HG03432 (cell line): ENCODE measurements around the gene ZBTB24.

Experiments
- ATAC-seq: cut with Tn5 transposase; IDR thresholded peaks from one replicate; pipeline ENCODE4 v1.9.1; 2021; ENCODE audit warnings: mild to moderate bottlenecking, moderate library complexity; ENCODE audit not compliant: unreplicated experiment

The ZBTB24 gene

DNA sequence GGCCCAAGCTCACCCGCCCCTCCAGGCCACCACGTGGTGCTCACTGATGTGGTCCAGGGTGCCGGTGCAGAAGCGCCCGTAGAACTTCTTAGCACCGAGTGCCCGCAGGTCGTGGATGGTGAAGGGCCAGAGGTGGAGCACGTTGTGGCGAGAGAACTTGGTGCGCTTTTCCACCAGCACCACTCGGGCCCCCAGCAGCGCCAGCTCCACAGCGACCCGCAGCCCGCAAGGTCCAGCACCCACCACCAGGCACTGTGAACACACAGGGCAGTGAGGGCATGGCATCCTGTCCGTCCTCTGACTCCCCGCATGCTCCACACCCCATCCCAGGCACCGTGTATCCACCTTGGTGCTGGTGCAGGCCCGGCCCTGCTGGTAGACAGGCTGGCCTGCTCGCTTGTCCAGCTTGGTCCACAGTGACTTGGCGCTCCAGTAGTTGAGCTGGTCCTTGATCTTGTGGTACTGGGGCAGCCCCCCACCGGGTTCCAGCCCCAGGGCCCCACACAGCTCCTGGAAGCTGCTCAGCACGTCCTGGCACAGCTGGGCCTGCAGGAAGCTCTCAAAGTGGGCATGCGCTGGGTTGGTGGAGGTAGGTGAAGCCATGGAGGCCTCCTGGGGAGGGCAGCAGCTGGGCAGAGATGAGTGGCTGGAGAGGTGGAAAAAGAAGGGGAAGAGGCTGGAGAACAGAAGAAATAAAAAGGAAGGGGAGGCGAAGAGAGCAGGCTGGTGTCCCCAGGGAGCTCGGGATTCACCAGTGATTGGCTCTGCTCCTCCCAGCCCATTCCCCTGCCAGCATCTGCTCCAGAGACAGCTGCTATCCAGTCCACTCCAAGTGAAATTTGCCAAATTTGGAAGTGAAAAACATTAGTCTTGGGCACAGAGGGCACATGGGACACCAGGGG lies 29.2 kb downstream of the ZBTB24 start:
- ATAC-seq, result no peak

DNA sequence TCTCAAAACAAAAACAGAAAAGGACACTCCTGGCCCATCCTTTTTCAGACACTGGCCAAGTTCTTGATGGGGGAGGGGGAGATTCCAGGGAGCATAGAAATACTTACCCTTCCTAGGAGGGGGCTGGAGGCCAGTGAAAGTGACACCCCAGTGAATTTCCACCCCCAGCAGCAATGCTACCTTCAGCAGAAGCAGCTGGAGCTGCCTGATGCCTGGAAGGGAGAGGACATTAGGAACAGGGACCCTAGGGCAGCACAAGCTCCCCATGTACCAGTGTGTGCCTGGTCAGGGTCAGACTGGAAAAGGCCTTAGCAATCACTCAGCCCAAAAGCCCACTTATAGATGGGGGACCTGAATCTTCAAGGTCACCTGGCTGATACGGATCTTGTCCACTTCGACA lies 29.9 kb downstream of the ZBTB24 start:
- no peak for ATAC-seq

DNA sequence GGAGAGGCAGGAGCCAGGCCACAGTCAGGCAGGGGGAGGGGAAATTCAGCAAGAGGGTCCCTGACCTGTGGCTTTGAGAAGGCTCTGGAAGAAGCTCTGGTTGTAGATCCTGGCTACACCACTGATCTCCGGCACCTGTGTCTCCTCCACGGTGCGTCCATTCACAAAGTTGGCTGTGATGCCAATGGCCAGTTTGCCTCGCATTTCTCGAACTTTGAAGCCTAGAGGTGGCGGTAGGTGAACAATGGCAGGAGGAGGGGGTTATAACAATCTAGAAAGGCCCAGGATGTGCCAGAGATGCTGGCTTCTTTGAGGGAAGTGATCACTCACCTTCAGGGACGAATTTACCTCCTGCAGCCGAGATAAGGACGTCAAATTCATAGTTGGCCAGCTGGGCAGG lies 30.8 kb downstream of the ZBTB24 start:
- ATAC-seq, result no peak

DNA sequence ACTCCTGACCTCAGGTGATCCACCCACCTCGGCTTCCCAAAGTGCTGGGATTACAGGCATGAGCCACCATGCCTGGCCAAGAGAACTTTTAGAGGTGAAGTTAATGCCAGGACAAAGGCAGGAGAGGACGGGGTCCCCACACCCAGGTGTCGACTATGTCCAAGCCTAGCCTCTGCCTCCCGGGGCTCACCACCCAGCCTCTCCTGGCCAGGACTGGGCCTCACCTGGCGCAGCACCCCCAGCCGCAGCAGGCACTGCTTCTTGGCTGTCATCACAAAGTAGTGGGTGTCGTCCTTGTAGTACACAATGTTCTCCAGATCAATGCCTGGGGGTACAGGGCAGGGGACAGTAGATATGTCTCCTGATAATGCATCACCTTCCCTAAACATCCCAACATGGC lies 31.6 kb downstream of the ZBTB24 start:
- ATAC-seq, result no peak

DNA sequence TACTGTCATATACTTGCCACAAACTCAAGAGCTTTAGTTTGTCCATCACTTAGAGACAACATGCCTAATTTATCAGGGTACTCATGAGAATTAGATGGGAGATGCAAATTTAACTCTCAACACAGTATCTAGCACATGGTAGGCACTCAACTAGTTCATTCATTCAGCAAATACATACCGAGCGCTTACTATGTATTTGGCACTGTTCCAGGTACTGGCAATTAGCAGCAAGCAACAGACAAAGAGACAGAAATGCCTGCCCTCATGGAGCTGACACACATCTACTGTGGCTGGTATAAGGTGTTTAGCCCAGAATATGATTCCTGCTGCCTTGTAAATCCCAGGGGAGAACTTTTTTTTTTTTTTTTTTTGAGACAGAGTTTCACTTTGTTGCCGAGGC lies 32.2 kb downstream of the ZBTB24 start:
- ATAC-seq, result no peak

DNA sequence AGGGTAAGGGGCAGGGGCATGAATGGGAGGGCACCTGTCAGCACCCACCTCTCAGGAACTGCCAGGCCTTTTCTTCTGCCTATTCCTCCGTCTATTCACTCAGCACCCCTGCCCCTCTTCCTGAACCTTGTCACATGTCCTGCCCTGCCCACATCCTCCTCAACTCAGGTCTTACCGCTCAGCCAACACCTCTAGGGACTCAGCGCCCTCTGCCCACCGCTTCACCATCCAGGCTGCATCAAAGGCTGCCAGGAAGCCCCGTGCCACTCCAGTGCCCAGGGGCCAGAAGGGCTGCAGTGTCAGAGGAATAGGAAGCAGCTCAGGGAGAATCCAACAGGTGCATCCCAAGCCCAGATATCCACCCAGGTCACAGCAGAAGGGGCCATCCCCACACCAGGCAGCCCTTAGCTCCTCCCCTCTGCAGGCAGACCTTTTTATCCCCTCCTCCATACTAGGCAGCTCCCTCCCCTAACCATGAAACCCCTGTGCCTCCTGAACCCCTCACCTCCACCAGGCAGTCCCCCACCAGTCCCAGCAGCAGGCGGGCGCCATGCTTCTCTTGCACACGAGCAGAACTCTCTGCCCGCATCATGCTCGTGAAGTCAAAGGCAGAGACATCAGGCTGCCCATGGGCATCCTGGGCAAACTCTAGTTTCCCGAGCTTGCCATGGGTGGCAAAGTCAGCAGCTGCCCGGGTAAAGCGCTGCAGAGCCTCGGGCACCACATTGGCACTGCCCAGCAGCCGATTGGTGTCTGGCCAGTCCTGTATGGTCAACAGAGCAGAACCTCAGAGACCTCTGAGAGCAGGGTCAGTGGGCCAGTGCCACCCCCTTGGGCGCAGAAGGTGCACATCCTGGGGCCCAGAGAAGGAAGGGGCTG lies 33.0 kb downstream of the ZBTB24 start:
- ATAC-seq, result peak; percentile 30

DNA sequence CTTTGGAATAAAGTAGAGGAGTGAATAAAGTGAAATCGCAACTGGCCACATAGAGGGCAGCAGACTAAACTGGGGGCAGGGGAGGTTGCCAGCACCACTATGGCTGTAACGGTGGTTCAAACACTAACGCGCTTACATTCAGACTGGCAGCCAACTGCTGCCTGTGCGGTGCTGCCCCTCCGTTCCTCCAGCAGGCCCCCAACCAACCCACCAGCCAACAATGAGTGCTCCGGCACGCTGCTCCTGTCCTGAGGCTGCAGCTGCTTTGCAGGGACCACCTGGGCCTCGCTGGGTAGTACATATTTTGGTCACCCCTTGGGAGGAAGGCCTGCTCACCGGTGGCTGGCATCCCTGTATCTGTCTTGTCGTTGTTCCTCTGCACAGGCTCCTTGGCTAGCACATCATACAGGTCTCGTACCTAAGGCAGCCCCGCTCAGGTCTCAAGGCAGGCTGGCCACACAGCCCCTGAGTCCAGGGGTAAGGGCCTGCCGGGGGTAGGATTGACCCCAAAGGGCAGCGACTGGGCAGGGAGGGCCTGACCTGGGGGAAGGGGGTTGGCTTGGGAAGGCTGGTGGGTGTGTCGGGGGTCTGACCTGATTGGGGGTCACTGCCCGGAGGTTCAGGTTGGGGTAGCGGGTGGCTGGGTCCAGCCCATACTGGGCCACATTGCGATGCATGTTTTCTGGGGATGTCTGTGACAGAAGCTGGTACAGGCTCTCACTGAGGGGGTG lies 33.8 kb downstream of the ZBTB24 start:
- no peak for ATAC-seq

DNA sequence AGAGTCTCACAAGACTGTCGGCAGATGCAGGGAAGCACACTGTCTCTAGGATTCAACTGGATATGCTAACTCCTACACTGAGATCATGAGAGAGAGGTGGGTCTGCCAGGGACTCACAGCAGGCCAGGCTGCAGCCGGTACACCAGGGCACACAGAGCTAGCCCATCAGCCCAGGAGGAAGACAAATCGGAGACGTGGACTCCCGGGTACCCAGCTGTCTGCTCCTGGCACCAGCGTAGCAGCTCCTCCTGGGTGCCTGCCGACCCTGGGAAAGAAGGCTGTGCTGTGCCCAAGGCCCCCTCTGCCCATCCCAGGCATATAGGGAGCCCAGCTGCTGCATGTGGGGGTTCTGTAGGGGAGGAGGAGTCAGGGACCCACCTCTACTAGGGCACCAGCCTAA lies 34.4 kb downstream of the ZBTB24 start:
- no peak for ATAC-seq

DNA sequence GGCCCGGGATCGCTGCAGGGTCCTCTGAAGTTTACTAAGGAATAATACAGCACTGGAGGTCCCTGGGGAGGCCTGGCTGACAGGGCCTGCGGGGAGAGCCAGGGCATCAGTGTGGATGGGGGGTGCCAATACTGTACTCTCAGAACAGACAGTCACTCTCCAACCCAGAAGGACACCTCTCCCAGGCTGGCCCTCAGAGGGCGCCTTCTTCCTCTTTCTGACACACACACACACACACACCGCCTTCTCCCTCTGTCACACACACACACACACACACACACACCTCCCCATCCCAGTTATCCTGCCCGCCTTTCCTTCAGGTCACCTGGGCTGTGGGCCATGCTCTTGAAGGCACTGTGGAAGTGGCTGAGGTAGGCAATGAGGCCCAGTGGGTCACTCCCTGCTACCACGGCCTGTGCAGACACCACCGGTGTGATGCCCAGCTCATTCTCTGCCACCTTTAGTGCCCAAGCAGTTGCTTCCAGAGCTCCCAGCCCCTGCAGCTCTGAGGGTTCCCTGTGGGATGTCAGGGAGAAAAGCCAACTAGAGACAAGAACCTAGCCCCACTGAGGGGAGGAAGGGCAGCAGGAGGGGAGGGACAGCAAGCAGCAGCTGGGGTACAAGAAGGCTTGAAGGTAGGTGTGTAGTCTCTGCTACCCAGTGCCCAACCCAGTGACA lies 35.0 kb downstream of the ZBTB24 start:
- ATAC-seq, result no peak

DNA sequence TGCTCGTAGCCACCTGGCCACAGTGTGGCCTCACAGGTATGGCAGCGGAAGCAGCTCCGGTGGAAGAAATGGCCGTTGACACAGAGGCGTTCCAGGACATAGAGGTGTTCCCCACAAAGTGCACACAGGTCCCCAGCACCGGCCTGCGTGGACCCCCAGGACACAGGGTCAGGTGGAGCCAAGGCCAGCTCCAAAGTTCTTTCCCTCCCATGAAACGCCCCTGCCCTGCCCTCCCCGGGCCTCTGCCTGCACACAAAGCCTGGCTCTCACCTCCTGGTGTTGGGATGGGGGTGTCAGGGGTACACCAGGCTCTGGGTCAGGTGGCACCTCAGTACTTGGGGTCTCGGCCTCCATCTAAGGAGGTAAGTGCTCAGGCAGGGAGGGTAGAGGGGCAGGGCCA lies 35.9 kb downstream of the ZBTB24 start:
- ATAC-seq, result no peak

DNA sequence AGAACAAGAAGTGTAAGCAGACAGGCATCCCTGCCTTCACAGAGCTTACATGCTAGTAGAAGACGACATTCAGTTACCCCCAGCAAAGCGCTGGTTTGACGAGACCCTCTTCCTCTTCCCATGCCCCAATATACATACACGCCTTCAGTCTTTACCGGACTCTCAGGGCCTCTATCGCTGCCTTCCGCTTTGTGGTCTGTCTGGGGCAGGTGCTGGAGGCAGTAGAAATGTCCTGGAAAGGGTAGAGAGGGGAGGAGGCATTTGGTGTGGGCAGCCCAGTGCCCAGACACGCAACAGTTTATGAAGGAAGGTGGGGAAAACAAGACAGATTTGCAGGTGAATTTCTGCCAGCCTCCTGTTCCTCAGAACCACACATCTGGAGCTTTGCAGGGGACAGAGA lies 36.5 kb downstream of the ZBTB24 start:
- ATAC-seq, result no peak

DNA sequence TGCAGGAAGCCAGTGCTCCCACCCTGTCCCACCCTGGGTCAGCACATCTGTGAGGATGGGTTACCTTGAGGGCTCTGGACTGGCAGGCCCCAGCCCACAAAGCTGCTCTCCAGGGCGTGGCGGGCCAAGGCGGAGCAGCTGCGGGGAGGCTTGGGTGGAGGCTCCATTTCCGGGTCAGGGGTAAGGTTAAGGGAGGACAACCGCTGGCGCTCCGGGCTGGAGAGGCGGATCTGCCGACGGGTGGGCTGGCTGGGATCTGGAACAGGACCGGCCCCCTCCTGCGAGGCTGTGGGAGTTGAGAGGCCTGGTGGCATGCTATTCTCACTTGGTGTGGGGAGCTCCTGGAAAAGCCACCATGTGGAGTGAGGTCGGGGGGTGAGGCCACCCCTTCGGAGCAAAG lies 36.9 kb downstream of the ZBTB24 start:
- no peak for ATAC-seq

DNA sequence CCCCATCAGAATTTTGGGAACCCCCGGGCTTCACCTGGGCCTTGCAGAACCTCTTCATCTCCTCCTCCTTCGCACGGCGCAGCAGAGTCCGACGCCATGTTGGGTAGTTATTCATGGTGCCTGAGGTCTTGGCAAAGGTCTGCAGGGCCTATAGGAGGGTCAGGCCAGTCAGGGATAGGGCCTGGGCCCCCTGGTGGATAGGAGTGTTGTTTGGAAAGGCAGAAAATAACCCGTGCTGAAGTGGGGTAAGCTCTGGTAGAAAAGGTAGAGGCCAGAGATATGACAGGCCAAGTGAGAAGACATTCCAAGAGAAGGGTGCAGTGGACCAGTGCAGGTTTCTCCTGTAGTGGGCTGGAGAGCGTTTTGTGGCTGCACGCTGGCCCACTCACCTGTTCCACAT lies 37.6 kb downstream of the ZBTB24 start:
- no peak for ATAC-seq

DNA sequence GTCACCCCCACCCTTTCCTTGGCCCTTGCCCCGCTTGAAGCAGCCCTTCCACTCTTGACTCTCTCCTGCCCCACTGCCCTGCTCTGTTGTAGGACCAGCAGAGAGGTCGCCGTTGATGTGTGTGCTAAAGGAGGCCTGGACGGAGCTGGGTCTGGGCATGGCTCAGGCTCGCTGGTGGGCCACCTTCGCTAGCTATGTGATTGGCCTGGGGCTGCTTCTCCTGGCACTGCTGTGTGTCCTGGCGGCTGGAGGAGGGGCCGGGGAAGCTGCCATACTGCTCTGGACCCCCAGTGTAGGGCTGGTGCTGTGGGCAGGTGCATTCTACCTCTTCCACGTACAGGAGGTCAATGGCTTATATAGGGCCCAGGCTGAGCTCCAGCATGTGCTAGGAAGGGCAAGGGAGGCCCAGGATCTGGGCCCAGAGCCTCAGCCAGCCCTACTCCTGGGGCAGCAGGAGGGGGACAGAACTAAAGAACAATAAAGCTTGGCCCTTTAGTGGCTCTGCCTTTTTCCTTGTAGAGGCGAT lies 39.5 kb downstream of the ZBTB24 start:
- no peak for ATAC-seq

DNA sequence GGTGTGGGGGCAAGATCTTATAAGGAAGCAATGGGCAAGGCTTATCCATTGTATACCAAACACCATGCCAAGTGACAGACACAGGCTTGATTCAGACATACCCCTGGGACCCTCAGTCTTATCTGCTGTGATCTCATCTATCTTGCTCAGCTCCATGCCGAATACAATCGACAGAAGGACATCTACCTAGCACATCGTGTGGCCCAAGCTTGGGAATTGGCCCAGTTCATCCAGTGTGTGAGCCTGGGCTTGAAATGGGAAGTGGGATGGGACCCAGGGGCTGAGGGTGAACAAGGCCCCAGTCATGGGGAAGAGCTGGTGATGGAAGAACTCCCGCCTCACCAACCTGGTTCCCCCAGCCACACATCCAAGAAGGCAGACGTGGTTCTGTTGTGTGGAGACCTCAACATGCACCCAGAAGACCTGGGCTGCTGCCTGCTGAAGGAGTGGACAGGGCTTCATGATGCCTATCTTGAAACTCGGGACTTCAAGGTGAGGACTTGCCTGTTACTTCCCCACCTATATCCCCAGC lies 40.6 kb downstream of the ZBTB24 start:
- ATAC-seq, result no peak

DNA sequence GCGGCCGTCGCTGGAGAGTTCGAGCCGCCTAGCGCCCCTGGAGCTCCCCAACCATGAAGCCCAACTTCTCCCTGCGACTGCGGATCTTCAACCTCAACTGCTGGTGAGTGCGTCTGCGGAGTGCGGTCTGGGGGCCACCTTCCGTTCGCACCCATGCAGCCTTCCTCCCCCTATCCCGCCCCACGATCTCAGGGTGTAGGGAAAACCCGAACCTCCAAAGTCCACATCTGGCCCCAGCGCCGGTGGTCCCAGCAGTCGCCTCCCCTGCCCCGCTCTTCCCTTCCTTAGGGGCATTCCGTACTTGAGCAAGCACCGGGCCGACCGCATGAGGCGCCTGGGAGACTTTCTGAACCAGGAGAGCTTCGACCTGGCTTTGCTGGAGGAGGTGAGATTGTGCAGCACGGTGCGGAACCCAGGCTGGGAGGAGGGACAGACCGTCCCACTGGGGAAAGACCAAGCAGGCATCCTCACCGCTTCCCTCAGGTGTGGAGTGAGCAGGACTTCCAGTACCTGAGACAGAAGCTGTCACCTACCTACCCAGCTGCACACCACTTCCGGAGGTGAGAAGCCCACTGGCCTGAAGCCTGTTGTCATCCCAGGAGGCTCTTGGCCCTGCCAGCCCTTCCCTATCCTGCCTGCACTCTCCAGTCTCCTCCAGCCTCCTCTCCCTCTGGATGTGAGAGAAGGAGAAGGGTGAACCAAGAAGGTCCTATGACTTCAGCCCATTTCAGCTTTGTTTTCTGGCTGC lies 41.8 kb downstream of the ZBTB24 start:
- ATAC-seq, result peak; percentile 20

DNA sequence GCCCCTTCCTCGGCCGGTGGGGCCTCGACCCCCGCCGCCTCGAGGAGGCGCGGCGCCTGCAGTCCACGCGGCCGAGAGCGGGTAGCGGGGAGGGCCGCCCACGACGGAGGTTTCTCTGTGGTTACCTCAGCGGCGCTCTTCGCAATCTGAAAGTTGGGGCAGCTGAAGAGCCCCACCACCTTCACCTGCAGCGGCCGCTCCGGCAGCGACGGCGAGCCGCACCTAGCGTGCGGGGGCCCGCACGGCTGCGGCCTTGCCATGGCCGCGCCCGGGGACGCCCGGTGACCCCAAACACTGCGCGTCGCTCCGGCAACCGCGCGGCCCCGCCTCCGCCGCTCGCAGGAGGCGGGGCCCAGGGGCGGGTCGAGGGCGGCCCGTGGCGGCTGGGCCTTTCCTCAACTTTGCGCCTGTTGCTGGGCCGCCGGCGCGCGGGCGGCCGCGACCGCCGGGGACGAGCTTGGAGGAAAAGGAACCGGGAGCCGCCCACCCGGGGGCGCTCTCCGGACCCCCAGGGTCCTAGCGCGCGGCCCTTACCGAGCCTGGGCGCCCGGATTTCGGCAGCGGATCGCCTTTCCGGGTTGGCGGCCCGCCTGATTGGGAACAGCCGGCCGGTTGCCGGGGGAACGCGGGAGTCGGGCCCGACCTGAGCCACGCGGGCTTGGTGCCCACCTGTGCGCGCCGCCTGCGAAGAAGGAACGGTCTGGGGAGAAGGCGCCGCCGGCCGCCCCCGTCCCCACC lies 42.5 kb downstream of the ZBTB24 start, which contains the start of the genes PPIL6 and SMPD2:
Gene PPIL6, minus strand, starts transcription at position 298 of the 738 bp plus-strand sequence. Its CDS starts 38 bp downstream, at position 260.
Gene SMPD2, plus strand, starts transcription at position 394 of the 738 bp plus-strand sequence. CDS start 398 bp downstream, outside the sequence.
- ATAC-seq, result peak; percentile 92

DNA sequence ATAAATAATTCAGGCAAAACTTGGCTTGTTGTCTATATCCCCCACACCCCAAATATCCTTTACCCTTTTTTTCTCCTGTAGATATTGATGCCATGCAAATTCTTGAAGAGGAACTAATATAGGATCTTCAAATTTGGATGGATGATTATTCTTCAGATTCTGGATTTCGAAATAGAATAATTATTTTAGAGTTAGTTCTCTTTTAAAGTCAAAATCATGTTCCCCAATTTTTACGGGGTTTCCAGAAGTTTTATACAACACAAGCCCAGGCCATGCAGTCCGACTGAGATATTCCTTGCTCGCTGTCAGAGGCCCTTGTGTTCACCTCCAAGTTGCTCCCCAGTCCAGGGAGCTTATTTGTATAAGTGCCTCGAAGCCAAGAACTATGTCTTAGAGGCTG lies 47.0 kb downstream of the ZBTB24 start:
- ATAC-seq, result no peak

DNA sequence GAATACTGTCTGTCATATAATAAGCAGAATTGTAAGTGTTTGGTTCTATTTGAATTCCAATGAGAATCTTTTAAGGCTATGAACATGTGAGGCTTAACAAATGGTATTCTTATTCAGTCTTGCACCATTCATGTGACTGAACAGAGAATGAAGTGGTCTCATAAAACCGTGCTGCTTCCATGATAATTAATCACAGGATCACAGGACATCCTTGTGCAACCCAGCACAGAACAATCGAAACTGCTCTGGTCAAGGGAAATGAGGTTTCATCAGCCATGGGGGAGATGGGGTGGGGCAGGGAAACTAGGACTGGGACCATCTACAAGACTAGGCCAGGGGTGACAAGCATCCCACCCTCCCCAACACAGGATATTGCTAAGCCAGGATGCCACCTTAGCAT lies 48.6 kb downstream of the ZBTB24 start:
- ATAC-seq, result no peak
